Stimulated activated CD8-positive, alpha-beta memory T cell treated with anti-CD3 and anti-CD28 coated beads, Interleukin-12 subunit alpha, Interleukin-12 subunit beta, amount 100 ng/mL, for 24 hours (primary cell): ENCODE results near the gene EPS8.
"Not testable (repeated sequence)": the region's sequence is repeated elsewhere in the genome, so short reads cannot be mapped to it uniquely, and the experiment has no call there.

ENCODE experiments used
- DNase-seq: peaks from one replicate; pipeline ENCODE4 v3.0.0-alpha.2; 2020; ENCODE audit errors: extremely low read depth

Gene EPS8

GRCh38 chr12:15648558-15648957, 140.6 kb downstream of the EPS8 start:
- no peak for DNase-seq

GRCh38 chr12:15646581-15646980, 142.6 kb downstream of the EPS8 start:
- no peak for DNase-seq

GRCh38 chr12:15644700-15645099, 144.5 kb downstream of the EPS8 start:
- DNase-seq = no peak

- no peak for DNase-seq
These were observed 151.0 kb downstream of the EPS8 start for GRCh38 chr12:15638231-15638630.

- no peak for DNase-seq
These were observed 152.9 kb downstream of the EPS8 start for GRCh38 chr12:15636060-15636890.

GRCh38 chr12:15634010-15634683, 155.0 kb downstream of the EPS8 start:
- no peak for DNase-seq

GRCh38 chr12:15633201-15633600, 156.0 kb downstream of the EPS8 start:
- DNase-seq = no peak

- DNase-seq = no peak
These were observed 156.5 kb downstream of the EPS8 start for GRCh38 chr12:15632708-15633107.

- no peak for DNase-seq
These were observed 158.0 kb downstream of the EPS8 start for GRCh38 chr12:15631007-15631715.

- DNase-seq = no peak
These were observed 159.4 kb downstream of the EPS8 start for GRCh38 chr12:15629761-15630160.

- no peak for DNase-seq
These were observed 160.1 kb downstream of the EPS8 start for GRCh38 chr12:15629108-15629507.

GRCh38 chr12:15627995-15628945, 160.9 kb downstream of the EPS8 start:
- no peak for DNase-seq

GRCh38 chr12:15625075-15625474, 164.1 kb downstream of the EPS8 start:
- DNase-seq = no peak

GRCh38 chr12:15620741-15621539, 168.2 kb downstream of the EPS8 start:
- no peak for DNase-seq

GRCh38 chr12:15616495-15616894, 172.7 kb downstream of the EPS8 start:
- not testable (repeated sequence) for DNase-seq

GRCh38 chr12:15613981-15614380, 175.2 kb downstream of the EPS8 start:
- DNase-seq = no peak

GRCh38 chr12:15608941-15609340, 180.2 kb downstream of the EPS8 start:
- no peak for DNase-seq

GRCh38 chr12:15608406-15608805, 180.8 kb downstream of the EPS8 start:
- DNase-seq = no peak

- no peak for DNase-seq
These were observed 183.2 kb downstream of the EPS8 start for GRCh38 chr12:15605881-15606590.

- DNase-seq = no peak
These were observed 185.6 kb downstream of the EPS8 start for GRCh38 chr12:15603474-15604085.
